Uterus (tissue), 4 donors: ENCODE data around the gene GRIN2A. TPM values are rescaled to one million over a fixed set of nuclear protein-coding genes. Genes with fewer than 3 reads are reported as not detected.

Experiments
- DNase-seq, 2 donors: peaks; one replicate each; pipeline ENCODE4 v3.0.0-alpha.2; 2019 to 2020
- H3K27ac ChIP-seq, 2 donors: fragments of 200-600 bp; sonication (generic); 1 replicate in 1 of 2; 2 replicates in 1 of 2; pipeline ENCODE4 v1.5.1; 2016 to 2018
- H3K27me3 ChIP-seq, 2 donors: fragments of 200-600 bp; sonication (generic); one replicate each; pipeline ENCODE4 v1.5.1; 2018 to 2019; ENCODE audit warnings: control low read depth in 1 of 2
- H3K36me3 ChIP-seq, 2 donors: fragments of 200-600 bp; sonication (generic); one replicate each; pipeline ENCODE4 v1.5.1; 2019; ENCODE audit warnings: control low read depth in 1 of 2
- H3K4me1 ChIP-seq, 2 donors: fragments of 200-600 bp; sonication (generic); one replicate each; pipeline ENCODE4 v1.5.1; 2018 to 2019; ENCODE audit warnings: control low read depth in 1 of 2
- H3K4me3 ChIP-seq, 2 donors: fragments of 200-600 bp; sonication (generic); 1 replicate in 1 of 2; 2 replicates in 1 of 2; pipeline ENCODE4 v1.5.1; 2018 to 2019; ENCODE audit warnings: mild to moderate bottlenecking in 1 of 2
- H3K9me3 ChIP-seq, 2 donors: fragments of 200-600 bp; sonication (generic); one replicate each; pipeline ENCODE4 v1.5.1; 2019; ENCODE audit warnings: control low read depth in 1 of 2
- POLR2A ChIP-seq, 2 donors: fragments of 450-650 bp; IDR thresholded peaks; one replicate each; pipeline ENCODE4 v1.6.1; 2016; ENCODE audit warnings: antibody characterized with exemption in 2 of 2, mild to moderate bottlenecking in 1 of 2, moderate library complexity in 1 of 2
- intact Hi-C: fragments of 100-400 bp; cut with DNase I; formaldehyde crosslinking; loops from one replicate; pipeline ENCODE4 v1.15.1; 2023; ENCODE audit warnings: low total_unique reads
- total RNA-seq, 4 donors: library from RNA; depleted of rRNA in 3 of 4; stranded (reverse); fragments of >200 nt in 3 of 4; gene quantifications; one replicate each; pipeline versions ENCODE4 v1.1.0 to v1.2.4, GENCODE V29; 2014 to 2023
- TF ChIP-seq, protein P1 (sequence below), 4 experiments: fragments of 200-600 bp in 2 of 4; fragments of 450-650 bp in 2 of 4; sonication (generic) in 2 of 4; IDR thresholded peaks; one replicate each; pipeline ENCODE4 v1.5.1; 2016 to 2019; ENCODE audit warnings: antibody characterized with exemption in 4 of 4, mild to moderate bottlenecking in 2 of 4, moderate library complexity in 1 of 4
- donor health status: DM: yes; HTN: yes; CAD: no.

The GRIN2A gene
- total RNA-seq, 4 donors from 2014 or later, result under 0.01 to 2.4 (median 0.56) TPM

DNA sequence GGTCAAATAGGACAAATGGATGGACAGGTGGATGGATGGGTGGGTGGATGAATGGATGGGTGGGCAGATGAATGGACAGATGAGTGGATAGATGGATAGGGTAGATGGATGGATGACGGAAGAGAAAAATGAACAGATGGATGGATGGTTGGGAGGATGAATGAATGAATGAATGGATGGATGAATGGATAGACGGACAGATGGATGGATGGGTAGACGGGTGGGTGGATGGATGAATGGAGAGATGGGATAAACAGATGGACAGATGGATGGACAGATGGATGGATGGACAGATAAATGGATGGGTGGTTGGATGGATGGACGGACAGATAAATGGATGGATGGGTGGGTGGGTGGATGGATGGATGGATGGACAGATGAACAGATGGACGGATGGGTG is 232.8 kb downstream of the GRIN2A start:
- Histone ChIP-seq H3K27me3 (no peaks in the 10 kb centered on the region), H3K27ac (no peak overlapping the region), H3K9me3 (no peaks in the 10 kb centered on the region), H3K4me1 (no peaks in the 10 kb centered on the region), H3K36me3 (no peaks in the 10 kb centered on the region), H3K4me3 (no peak overlapping the region)
- intact Hi-C loops, result no loop called here
- no peak for DNase-seq
- no peak for TF ChIP-seq POLR2A (IDR thresholded peaks at IDR 0.05)
- TF ChIP-seq, protein P1, sequence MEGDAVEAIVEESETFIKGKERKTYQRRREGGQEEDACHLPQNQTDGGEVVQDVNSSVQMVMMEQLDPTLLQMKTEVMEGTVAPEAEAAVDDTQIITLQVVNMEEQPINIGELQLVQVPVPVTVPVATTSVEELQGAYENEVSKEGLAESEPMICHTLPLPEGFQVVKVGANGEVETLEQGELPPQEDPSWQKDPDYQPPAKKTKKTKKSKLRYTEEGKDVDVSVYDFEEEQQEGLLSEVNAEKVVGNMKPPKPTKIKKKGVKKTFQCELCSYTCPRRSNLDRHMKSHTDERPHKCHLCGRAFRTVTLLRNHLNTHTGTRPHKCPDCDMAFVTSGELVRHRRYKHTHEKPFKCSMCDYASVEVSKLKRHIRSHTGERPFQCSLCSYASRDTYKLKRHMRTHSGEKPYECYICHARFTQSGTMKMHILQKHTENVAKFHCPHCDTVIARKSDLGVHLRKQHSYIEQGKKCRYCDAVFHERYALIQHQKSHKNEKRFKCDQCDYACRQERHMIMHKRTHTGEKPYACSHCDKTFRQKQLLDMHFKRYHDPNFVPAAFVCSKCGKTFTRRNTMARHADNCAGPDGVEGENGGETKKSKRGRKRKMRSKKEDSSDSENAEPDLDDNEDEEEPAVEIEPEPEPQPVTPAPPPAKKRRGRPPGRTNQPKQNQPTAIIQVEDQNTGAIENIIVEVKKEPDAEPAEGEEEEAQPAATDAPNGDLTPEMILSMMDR (IDR thresholded peaks at IDR 0.05), result no peak

DNA sequence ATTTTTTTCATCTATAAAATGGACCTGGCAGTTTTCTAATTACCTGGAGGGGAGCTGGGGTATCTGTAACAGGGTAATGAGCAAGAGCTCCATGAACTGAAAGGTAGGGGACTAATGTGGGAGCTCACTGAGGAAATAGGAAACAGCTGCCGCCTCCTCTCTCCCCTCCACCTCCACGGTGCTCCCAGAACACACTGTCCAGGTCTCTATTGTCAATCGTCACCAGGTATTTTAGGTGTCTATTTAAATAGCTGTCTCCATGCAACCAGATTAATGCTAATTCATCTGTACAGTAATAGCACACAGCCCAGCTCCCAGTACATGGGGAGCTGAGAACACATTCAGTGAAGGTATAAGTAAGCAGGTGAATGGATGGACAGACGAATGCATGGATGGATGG is 233.3 kb downstream of the GRIN2A start:
- Histone ChIP-seq H3K4me1 (no peaks in the 10 kb centered on the region), H3K4me3 (no peak overlapping the region), H3K9me3 (no peaks in the 10 kb centered on the region), H3K27me3 (no peaks in the 10 kb centered on the region), H3K27ac (no peak overlapping the region), H3K36me3 (no peaks in the 10 kb centered on the region)
- intact Hi-C loops, result no loop called here
- TF ChIP-seq, protein P1 (IDR thresholded peaks at IDR 0.05), result no peak
- TF ChIP-seq POLR2A (IDR thresholded peaks at IDR 0.05), result no peak
- no peak for DNase-seq

DNA sequence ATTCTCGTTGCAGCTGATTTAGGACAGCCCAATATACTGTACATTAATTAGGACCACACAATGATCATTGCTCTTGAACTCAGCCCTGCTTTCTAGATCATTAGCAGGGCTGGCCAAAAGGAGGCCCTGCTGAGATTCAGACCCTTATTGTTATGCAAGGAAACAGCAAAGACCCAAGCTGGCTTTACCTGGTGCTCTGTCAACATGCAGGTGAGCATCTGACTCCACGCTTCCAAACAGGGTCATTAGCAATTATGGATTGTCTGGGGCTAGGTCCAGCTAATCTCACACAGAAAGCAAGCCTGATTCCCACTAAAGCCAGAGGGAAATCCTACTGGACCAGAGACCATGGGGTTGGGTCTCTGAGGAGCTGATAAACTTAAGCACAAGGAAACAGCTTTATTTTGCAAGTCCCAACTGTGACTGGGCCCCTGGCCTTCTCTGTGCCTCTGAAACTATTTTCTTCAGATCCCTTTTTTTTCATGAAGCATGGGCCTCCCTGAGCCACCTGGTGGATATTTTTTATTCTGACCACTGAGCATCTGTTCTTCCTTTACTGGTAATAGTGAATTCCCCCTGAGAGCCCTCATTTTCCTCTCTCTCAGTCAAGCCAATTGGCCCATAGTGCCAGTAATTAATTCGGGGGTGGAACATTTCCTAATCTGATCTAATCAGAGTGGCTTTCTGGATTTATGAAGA is 236.1 kb downstream of the GRIN2A start:
- TF ChIP-seq, protein P1 (IDR thresholded peaks at IDR 0.05), result no peak
- TF ChIP-seq POLR2A (IDR thresholded peaks at IDR 0.05), result no peak
- Histone ChIP-seq H3K9me3 (no peaks in the 10 kb centered on the region), H3K27ac (no peak overlapping the region), H3K36me3 (no peaks in the 10 kb centered on the region), H3K27me3 (no peaks in the 10 kb centered on the region), H3K4me3 (no peak overlapping the region), H3K4me1 (no peaks in the 10 kb centered on the region)
- no peak for DNase-seq
- intact Hi-C loops, result no loop called here

DNA sequence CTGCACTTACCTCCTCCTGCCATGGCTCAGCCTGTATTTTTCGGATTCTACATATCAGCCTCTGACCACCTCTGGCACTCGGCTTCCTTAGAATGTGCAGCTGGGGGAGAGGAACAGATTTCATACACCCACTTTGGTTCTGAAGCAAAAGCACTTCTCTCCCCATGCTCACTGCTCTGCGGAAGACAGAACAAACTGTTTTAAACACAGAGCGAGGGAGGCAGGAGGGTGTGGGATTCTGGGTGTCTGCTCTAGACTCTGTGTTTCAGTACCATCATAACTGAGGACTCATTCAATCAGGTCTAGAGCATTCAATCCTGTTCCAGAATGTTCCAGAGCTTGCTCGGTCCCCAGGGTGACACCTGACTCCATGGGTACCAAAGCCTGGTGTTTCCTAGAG is 239.1 kb downstream of the GRIN2A start:
- DNase-seq, result no peak
- TF ChIP-seq, protein P1 (IDR thresholded peaks at IDR 0.05), result no peak
- no peak for TF ChIP-seq POLR2A (IDR thresholded peaks at IDR 0.05)
- no peaks in the 10 kb centered on the region for H3K4me1 ChIP-seq
- H3K4me3 ChIP-seq, result no peak overlapping the region
- intact Hi-C loops, result no loop called here
- H3K27me3 ChIP-seq, result no peaks in the 10 kb centered on the region
- H3K36me3 ChIP-seq, result no peaks in the 10 kb centered on the region
- no peak overlapping the region for H3K27ac ChIP-seq
- H3K9me3 ChIP-seq, result no peaks in the 10 kb centered on the region

DNA sequence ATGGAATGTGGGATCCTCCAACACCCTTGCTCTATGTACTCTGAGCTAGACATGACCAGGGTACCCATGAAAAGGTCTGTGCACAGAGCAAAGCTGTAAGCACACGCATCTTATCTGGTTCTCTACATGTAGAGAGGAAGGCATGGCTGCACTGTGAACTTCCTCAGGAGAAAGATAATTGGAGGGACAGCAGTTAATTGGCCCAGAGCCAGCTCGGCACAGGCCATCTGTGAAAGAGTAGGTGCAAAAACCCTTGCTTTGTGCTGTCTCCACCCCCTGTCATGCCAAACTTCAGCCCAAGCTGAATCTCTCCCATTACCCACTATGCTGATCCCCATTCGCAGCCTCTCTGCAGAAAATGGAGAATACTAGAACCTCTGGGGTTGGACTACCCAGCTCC is 241.0 kb downstream of the GRIN2A start:
- no peaks in the 10 kb centered on the region for H3K9me3 ChIP-seq

More for the DNA sequence above, 241.0 kb downstream of the GRIN2A start:
- TF ChIP-seq, protein P1 (IDR thresholded peaks at IDR 0.05), result no peak
- TF ChIP-seq POLR2A (IDR thresholded peaks at IDR 0.05), result no peak
- no peak for DNase-seq
- peaks cover 0 to 3% of the 10 kb centered on the region in 2 donors for H3K27me3 ChIP-seq
- H3K27ac ChIP-seq, result no peak overlapping the region
- intact Hi-C loops, result no loop called here
- H3K36me3 ChIP-seq, result no peaks in the 10 kb centered on the region
- H3K4me3 ChIP-seq, result no peak overlapping the region
- H3K4me1 ChIP-seq, result no peaks in the 10 kb centered on the region
